ENCODE measurements around the gene REN.

Gene REN

GRCh38 chr1:204128964-204129896 lies 36.9 kb downstream of the REN start:
- peak; percentile 93 for TF ChIP-seq CTCF (conservative IDR thresholded peaks at IDR 0.05)
- H3K27ac ChIP-seq: peak overlapping the region; percentile 47

- H3K27ac ChIP-seq: peak overlapping the region; percentile 47
- no peak for TF ChIP-seq CTCF (conservative IDR thresholded peaks at IDR 0.05)
These were observed 37.6 kb downstream of the REN start for GRCh38 chr1:204128464-204128963.

- peak overlapping the region; percentile 47 for H3K27ac ChIP-seq
- TF ChIP-seq CTCF (conservative IDR thresholded peaks at IDR 0.05): peak; percentile 100
These were observed 38.4 kb downstream of the REN start for GRCh38 chr1:204127597-204128242.

GRCh38 chr1:204126956-204127355 lies 39.2 kb downstream of the REN start:
- no peak for TF ChIP-seq CTCF (conservative IDR thresholded peaks at IDR 0.05)
- peak overlapping the region; percentile 43 for H3K27ac ChIP-seq

- TF ChIP-seq CTCF (conservative IDR thresholded peaks at IDR 0.05): no peak
- H3K27ac ChIP-seq: peak overlapping the region; percentile 43
These were observed 39.8 kb downstream of the REN start for GRCh38 chr1:204126386-204126785.

GRCh38 chr1:204125759-204126351 lies 40.3 kb downstream of the REN start:
- H3K27ac ChIP-seq: peak overlapping the region; percentile 43; the same call in 1 of the 2 replicates
- no peak for TF ChIP-seq CTCF (conservative IDR thresholded peaks at IDR 0.05)

- no peak for TF ChIP-seq CTCF (conservative IDR thresholded peaks at IDR 0.05)
- H3K27ac ChIP-seq: no peak overlapping the region
These were observed 41.5 kb downstream of the REN start for GRCh38 chr1:204124639-204125038.
